CD14-positive monocyte (primary cell): ENCODE measurements around the gene ZFPM1. TPM values are rescaled to one million over a fixed set of nuclear protein-coding genes. Genes with fewer than 3 reads are reported as not detected.

Experiments used
- DNase-seq, 3 donors: peaks; one replicate each; pipeline ENCODE4 v3.0.0-alpha.2; 2011 to 2022
- H2AFZ ChIP-seq: 2 replicates; pipeline ENCODE4 v1.6.0; 2012; ENCODE audit warnings: mild to moderate bottlenecking, low read depth, low read length, inconsistent platforms; ENCODE audit not compliant: insufficient read depth, poor library complexity, severe bottlenecking
- H3K27ac ChIP-seq, 2 donors: 1 replicate in 1 of 2; 2 replicates in 1 of 2; pipeline ENCODE4 v1.5.1; 2012 to 2013; ENCODE audit warnings: low read length in 2 of 2, control low read depth in 1 of 2, inconsistent platforms in 1 of 2, low read depth in 1 of 2, mild to moderate bottlenecking in 1 of 2
- H3K27me3 ChIP-seq, 2 donors: one replicate each; pipeline versions ENCODE4 v1.6.0 to v1.6.1; 2011 to 2013; ENCODE audit warnings: low read length in 2 of 2; ENCODE audit not compliant: control insufficient read depth in 2 of 2, insufficient read depth in 2 of 2
- H3K36me3 ChIP-seq, 2 donors: replicated peaks in 1 of 2; 1 replicate in 1 of 2; 2 replicates in 1 of 2; pipeline versions ENCODE4 v1.5.1 to v1.6.1; 2012 to 2013; ENCODE audit warnings: low read length in 2 of 2, control low read depth in 1 of 2, inconsistent platforms in 1 of 2, mild to moderate bottlenecking in 1 of 2; ENCODE audit not compliant: insufficient read depth in 2 of 2, control insufficient read depth in 1 of 2
- H3K4me1 ChIP-seq, 2 donors: 1 replicate in 1 of 2; 2 replicates in 1 of 2; pipeline versions ENCODE4 v1.5.1 to v1.6.1; 2012 to 2013; ENCODE audit warnings: low read length in 2 of 2, control low read depth in 1 of 2, inconsistent platforms in 1 of 2, mild to moderate bottlenecking in 1 of 2, moderate library complexity in 1 of 2; ENCODE audit not compliant: insufficient read depth in 2 of 2, control insufficient read depth in 1 of 2
- H3K4me2 ChIP-seq: replicated peaks from 2 replicates; pipeline ENCODE3; 2012; ENCODE audit warnings: low read length, moderate library complexity, mild to moderate bottlenecking; ENCODE audit not compliant: poor library complexity, severe bottlenecking; ENCODE audit errors: extremely low read depth
- H3K4me3 ChIP-seq, 3 experiments: fragments of 200-600 bp in 1 of 3; sonication (generic) in 1 of 3; replicated peaks in 1 of 3; 1 replicate in 2 of 3; 2 replicates in 1 of 3; pipeline ENCODE4 v1.5.1; 2011 to 2013; ENCODE audit warnings: low read length in 3 of 3, mild to moderate bottlenecking in 3 of 3, control low read depth in 2 of 3, low read depth in 2 of 3, inconsistent platforms in 1 of 3, moderate library complexity in 1 of 3
- H3K79me2 ChIP-seq: 2 replicates; pipeline ENCODE4 v1.6.0; 2012; ENCODE audit warnings: mild to moderate bottlenecking, control low read depth, inconsistent platforms, low read length, moderate library complexity; ENCODE audit not compliant: insufficient read depth
- H3K9ac ChIP-seq: 2 replicates; pipeline ENCODE4 v1.6.0; 2017; ENCODE audit warnings: low read length, mild to moderate bottlenecking; ENCODE audit not compliant: insufficient read depth, poor library complexity, severe bottlenecking
- H3K9me3 ChIP-seq, 2 donors: replicated peaks in 1 of 2; 1 replicate in 1 of 2; 2 replicates in 1 of 2; pipeline versions ENCODE4 v1.5.1 to v1.6.1; 2012 to 2013; ENCODE audit warnings: low read length in 2 of 2, control low read depth in 1 of 2; ENCODE audit not compliant: control insufficient read depth in 1 of 2, insufficient read depth in 1 of 2
- H4K20me1 ChIP-seq: 2 replicates; pipeline ENCODE4 v1.6.0; 2012; ENCODE audit warnings: mild to moderate bottlenecking, low read length, control low read depth, moderate library complexity; ENCODE audit not compliant: insufficient read depth
- H3K27ac Mint-ChIP-seq, 7 donors: one replicate each; pipeline ENCODE4 v1.8.0; 2020; ENCODE audit warnings: mild to moderate bottlenecking in 7 of 7, mixed read lengths in 7 of 7, moderate library complexity in 6 of 7, inconsistent platforms in 2 of 7
- H3K27me3 Mint-ChIP-seq, 3 donors: one replicate each; pipeline ENCODE4 v1.8.0; 2021 to 2022; ENCODE audit warnings: low read depth in 3 of 3, mild to moderate bottlenecking in 3 of 3, mixed read lengths in 3 of 3, moderate library complexity in 3 of 3, inconsistent platforms in 1 of 3
- H3K36me3 Mint-ChIP-seq, 2 donors: one replicate each; pipeline ENCODE4 v1.8.0; 2020; ENCODE audit warnings: mixed read lengths in 2 of 2, inconsistent platforms in 1 of 2, mild to moderate bottlenecking in 1 of 2
- H3K4me1 Mint-ChIP-seq: one replicate; pipeline ENCODE4 v1.8.0; 2020; ENCODE audit warnings: mild to moderate bottlenecking, mixed read lengths
- H3K4me3 Mint-ChIP-seq, 2 donors: one replicate each; pipeline ENCODE4 v1.8.0; 2020; ENCODE audit warnings: mild to moderate bottlenecking in 2 of 2, mixed read lengths in 2 of 2, moderate library complexity in 1 of 2
- H3K9me3 Mint-ChIP-seq, 7 donors: one replicate each; pipeline ENCODE4 v1.8.0; 2020 to 2022; ENCODE audit warnings: mixed read lengths in 7 of 7, mild to moderate bottlenecking in 6 of 7, moderate library complexity in 6 of 7, inconsistent platforms in 2 of 7
- CTCF ChIP-seq: fragments of 200-600 bp; IDR thresholded peaks from one replicate; pipeline ENCODE4 v1.8.0; 2022; ENCODE audit warnings: antibody characterized with exemption, mild to moderate bottlenecking
- WGBS: methylation state at CpG from one replicate; pipeline ENCODE4 v1.1.5; 2013; ENCODE audit warnings: missing lambda C conversion rate; ENCODE audit not compliant: insufficient coverage; 5-methylcytosine and 5-hydroxymethylcytosine counted together
- intact Hi-C, 2 donors: fragments of 100-400 bp; cut with micrococcal nuclease; formaldehyde crosslinking; loops; one replicate each; pipeline versions ENCODE4 v1.15.0 to v1.15.1; 2023
- polyA plus RNA-seq, 3 donors: library from polyadenylated mRNA; depleted of rRNA in 1 of 3; unstranded in 2 of 3; stranded (reverse) in 1 of 3; fragments of 300-500 nt in 2 of 3; fragments of >200 nt in 1 of 3; fragmentation: Illumina TruSeq in 2 of 3; gene quantifications; 1 replicate in 2 of 3; 2 replicates in 1 of 3; pipeline ENCODE4 v1.2.3, GENCODE V29; 2012 to 2021

Gene ZFPM1
- polyA plus RNA-seq, 3 donors: 0.04 to 0.19 (median 0.12) TPM

GRCh38 chr16:88568710-88569613, 115.9 kb downstream of the ZFPM1 start:
- Histone ChIP-seq H3K4me3 (peak overlapping the region; percentile 48 to 88 (median 78)), H2AFZ (peak overlapping the region; percentile 91), H3K27me3 (no peaks in the 10 kb centered on the region), H4K20me1 (peaks cover 33% of the 10 kb centered on the region), H3K4me2 (peak overlapping the region; percentile 80), H3K9me3 (no peaks in the 10 kb centered on the region), H3K9ac (peak overlapping the region; percentile 65), H3K79me2 (peaks cover 35% of the 10 kb centered on the region), H3K27ac (no peak overlapping the region), H3K36me3 (peaks cover 6 to 25% of the 10 kb centered on the region in 2 donors), H3K4me1 (peaks cover 18 to 26% of the 10 kb centered on the region in 2 donors)
- Mint-ChIP-seq H3K36me3 (peaks cover 15 to 18% of the 10 kb centered on the region in 2 donors), H3K27ac (peak overlapping the region in 5 of 7 donors; percentile 6 to 83 (median 16)), H3K4me3 (peak overlapping the region; percentile 78 to 80), H3K27me3 (peaks cover 0 to 5% (median 0%) of the 10 kb centered on the region in 3 donors), H3K4me1 (peaks cover 20% of the 10 kb centered on the region), H3K9me3 (no peaks in the 10 kb centered on the region)
- no peak for TF ChIP-seq CTCF
- WGBS: 87% methylated on average over 17 of the region's 18 CpGs
- intact Hi-C loops: loop anchor here in 1 of 2 donors (5.0 kb wide), 1 partner anchor 117 kb away; the partner anchor contains the start of gene ZFPM1
- DNase-seq: no peak

GRCh38 chr16:88569614-88569984, 116.5 kb downstream of the ZFPM1 start:
- H3K9me3 Mint-ChIP-seq: no peaks in the 10 kb centered on the region

More at GRCh38 chr16:88569614-88569984, 116.5 kb downstream of the ZFPM1 start:
- H3K4me3 Mint-ChIP-seq: peak overlapping the region; percentile 78 to 80
- H3K79me2 ChIP-seq: peaks cover 41% of the 10 kb centered on the region
- H2AFZ ChIP-seq: peak overlapping the region; percentile 91
- peaks cover 6 to 29% of the 10 kb centered on the region in 2 donors for H3K36me3 ChIP-seq
- peak overlapping the region; percentile 48 to 88 (median 78) for H3K4me3 ChIP-seq
- H3K4me1 ChIP-seq: peaks cover 18 to 26% of the 10 kb centered on the region in 2 donors
- H4K20me1 ChIP-seq: peaks cover 39% of the 10 kb centered on the region
- TF ChIP-seq CTCF: no peak
- peak overlapping the region; percentile 3 to 83 (median 16) for H3K27ac Mint-ChIP-seq
- H3K4me1 Mint-ChIP-seq: peaks cover 20% of the 10 kb centered on the region
- peaks cover 15 to 23% of the 10 kb centered on the region in 2 donors for H3K36me3 Mint-ChIP-seq
- intact Hi-C loops: loop anchor here in 1 of 2 donors (5.0 kb wide), 1 partner anchor 117 kb away; the partner anchor contains the start of gene ZFPM1
- peak overlapping the region in 1 of 2 donors; percentile 63 for H3K27ac ChIP-seq
- H3K9ac ChIP-seq: peak overlapping the region; percentile 65
- H3K27me3 ChIP-seq: no peaks in the 10 kb centered on the region
- WGBS: 4% methylated on average over 20 of the region's 28 CpGs
- H3K4me2 ChIP-seq: peak overlapping the region; percentile 80
- H3K27me3 Mint-ChIP-seq: peaks cover 0 to 5% (median 0%) of the 10 kb centered on the region in 3 donors
- peak in 1 of 3 donors; percentile 30 for DNase-seq
- H3K9me3 ChIP-seq: no peaks in the 10 kb centered on the region
